HG02840 (cell line): ENCODE data around the gene DOK1.

Experiments used
- ATAC-seq: cut with Tn5 transposase; IDR thresholded peaks from one replicate; pipeline ENCODE4 v1.9.1; 2021; ENCODE audit warnings: mild to moderate bottlenecking, moderate library complexity, moderate number of reproducible peaks; ENCODE audit not compliant: unreplicated experiment, low FRiP score

Gene DOK1

DNA sequence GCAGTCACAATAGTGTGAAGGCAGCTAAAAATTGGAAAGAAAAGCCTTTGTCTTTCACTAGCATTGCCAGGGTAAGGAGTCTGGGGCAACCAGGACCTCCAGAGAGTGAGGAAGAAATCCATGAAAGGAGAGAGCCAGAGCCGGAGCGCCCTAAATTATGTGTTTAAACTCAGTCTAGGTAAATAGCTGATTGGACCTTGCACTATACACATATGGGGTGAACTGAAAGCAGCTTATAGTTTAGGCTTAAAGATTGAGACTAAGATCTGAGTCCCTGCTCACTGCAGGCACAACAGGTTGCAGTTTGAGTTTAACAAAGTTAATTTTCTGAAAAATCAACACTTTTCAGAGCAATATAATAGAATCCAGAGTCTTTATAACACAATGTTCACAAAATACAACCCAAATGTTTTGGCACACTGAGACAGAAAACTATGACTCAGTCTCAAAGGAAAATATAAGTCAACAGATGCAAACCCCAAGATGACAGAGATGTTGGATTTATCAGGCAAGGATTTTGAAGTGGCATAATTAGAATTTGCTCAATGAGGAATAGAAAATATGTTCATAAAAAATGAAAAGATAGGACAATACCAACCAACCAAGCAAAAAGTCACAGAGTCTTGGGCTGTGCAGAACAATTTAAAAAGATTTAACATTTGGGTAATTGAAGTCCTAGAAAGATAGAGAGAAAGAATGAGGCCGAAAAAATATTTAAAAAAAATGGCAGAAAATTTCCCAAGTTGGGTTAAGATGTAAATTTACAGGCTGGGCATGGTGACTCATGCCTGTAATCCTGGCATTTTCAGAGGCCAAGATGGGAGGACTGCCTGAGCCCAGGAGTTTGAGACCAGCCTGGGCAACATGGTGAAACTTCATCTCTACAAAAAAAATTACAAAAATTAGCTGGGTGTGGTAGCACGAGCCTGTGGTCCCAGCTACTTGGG, 39.6 kb downstream of the DOK1 start:
- no peak for ATAC-seq

DNA sequence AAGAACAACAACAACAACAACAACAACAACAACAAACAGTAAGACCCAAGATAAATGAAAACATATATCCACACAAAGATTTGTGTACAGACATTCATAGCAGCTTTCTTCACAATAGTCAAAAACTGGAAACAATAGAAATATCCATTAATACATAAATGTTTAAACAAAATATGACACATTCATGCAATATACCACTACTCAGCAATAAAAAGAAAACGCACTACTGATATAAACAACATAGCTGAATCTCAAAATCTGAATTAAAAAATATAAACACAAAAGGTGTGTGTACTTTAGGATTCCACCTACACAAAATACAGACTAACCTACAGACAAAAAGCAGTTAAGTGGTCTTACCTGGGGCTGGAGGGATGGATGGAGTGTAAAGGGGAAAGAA, 42.1 kb downstream of the DOK1 start:
- no peak for ATAC-seq

DNA sequence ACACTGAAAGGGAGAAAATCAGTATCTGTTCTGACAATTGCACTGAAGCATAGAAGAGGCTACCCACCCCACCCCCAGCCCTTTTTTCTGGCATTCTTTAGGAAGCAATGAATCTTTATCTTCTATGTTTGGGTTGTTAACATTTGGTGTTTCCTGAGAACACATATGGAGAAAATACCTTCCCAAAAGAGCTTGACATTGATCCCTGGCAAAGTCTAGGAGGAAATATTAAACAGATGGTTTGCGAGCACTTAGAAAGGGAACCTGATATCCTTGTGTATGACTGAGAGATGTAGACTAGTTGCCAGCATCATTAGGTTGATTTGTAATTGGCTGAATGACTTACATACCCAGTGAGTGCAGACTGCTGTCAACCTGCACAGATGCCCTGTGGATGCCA, 42.9 kb downstream of the DOK1 start:
- ATAC-seq = no peak

DNA sequence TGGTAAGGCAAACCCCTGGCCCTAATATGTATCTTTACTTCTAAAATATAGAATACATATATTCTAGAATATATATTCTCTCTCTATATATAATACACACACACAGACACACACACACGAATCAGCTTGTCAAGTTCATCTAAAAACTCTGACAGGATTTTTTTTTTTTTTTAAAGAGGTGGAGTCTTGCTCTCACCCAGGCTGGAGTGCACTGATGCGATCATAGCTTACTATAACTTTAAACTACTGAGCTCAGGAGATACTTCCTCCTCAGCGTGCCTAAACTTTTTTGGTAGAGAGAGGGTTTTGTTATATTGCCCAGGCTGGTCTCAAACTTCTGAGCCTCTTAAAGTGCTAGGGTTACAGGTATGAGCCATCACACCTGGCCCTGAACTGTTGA, 45.2 kb downstream of the DOK1 start:
- no peak for ATAC-seq

DNA sequence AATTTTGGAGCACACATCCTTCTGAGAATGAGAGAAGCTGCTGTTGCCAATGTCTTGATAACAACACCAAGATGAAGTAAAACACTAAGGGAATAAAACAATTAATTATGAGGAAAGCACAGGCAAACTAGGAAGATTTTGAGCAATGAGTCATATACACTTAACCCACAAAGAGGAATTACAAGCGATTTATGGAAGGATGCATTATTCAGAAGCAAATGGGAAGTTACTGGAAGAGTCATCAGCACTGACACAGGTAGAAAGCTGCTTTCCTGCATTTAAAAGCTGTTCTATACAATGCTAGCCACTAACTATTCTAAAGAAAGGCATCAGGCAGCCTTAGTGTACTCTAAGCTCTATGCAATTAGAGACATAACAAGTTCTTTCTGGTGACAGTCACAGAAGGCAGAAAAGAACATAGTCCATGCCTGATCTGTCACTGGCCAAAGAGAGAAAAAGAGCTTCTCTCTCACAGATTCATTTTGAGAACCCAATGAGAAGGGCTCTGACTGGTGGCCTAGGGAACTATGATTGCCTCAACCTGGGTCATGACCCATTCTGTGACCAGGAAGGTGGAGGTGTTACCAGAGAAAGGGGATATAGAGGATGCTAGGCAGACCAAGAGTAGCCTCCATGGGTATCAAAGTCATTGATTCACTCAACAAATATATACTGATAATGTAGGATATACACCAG, 48.2 kb downstream of the DOK1 start:
- ATAC-seq = no peak

DNA sequence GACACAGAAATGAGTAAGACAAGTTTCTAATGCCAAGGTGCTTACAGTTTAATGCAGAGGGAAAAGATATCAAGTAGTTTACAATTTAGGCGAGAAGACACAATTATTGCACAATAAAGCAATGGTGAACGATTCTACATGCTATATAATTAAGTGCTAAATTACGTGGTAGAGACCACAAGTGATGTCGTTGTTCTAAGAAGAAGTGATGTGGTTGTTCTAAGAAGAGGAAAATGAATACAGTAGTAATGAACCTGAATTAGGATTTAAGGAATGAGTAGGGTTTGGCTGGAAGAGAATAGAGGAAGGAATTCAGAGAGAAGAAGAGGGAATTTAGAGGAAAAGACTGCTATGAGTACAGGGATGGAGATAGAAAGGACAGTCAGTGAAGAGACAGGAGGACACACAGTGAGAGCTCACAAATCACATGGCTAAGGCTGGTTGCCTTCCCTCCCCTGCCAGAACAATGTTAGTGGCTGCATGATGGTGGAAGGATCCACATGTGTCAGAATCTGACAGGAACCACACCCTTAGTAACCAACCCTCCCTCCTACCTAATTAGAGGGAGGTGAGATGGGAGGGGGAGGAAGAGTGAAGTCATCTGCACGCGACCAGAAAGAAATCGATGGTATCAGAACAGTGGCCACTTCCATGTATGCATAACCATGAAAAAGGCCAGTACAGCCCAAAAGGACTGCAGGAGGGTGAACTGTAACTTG, 48.9 kb downstream of the DOK1 start:
- no peak for ATAC-seq

DNA sequence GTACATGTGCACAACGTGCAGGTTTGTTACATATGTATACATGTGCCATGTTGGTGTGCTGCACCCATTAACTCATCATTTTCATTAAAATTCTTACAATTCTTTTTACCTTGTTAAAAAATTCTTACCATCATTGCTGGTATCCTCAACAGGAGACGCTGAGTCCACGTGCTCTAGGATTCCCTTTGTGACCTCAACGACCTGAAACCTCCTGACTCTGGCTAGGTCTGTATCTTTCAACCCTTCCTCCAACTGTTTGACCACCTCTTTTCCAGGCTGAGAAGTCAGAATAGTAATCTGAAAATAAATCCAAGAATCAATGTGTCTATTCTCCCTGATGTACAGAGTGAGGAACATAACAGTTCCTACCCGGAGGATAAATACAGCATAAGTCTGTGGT, 52.4 kb downstream of the DOK1 start:
- ATAC-seq = no peak
